GM12874 (cell line): ENCODE data around the gene BTBD1.

Source experiments
- CTCF ChIP-seq: IDR thresholded peaks from 2 replicates; pipeline ENCODE4 v1.5.1; 2011; ENCODE audit warnings: low read depth, mild to moderate bottlenecking, control low read depth, low read length, moderate library complexity; ENCODE audit not compliant: insufficient read depth

BTBD1 gene

GRCh38 chr15:82992436-82992998, 74.5 kb downstream of the BTBD1 start:
- TF ChIP-seq CTCF, result no peak

GRCh38 chr15:82986442-82986780, 80.6 kb downstream of the BTBD1 start:
- TF ChIP-seq CTCF, result no peak

GRCh38 chr15:82985688-82986441, 81.2 kb downstream of the BTBD1 start, which contains the start of gene RAMAC:
Gene RAMAC, plus strand, starts transcription at chr15:82986210. Its CDS starts 2,809 bp downstream, at chr15:82989019.
- no peak for TF ChIP-seq CTCF

GRCh38 chr15:82980981-82981380, 86.1 kb downstream of the BTBD1 start:
- TF ChIP-seq CTCF, result no peak

- no peak for TF ChIP-seq CTCF
Measured at GRCh38 chr15:82979726-82980125, 87.3 kb downstream of the BTBD1 start.

- TF ChIP-seq CTCF, result no peak
Measured at GRCh38 chr15:82978438-82978837, 88.6 kb downstream of the BTBD1 start.

- TF ChIP-seq CTCF, result no peak
Measured at GRCh38 chr15:82977076-82977475, 90.0 kb downstream of the BTBD1 start.
